Stimulated activated CD8-positive, alpha-beta memory T cell treated with anti-CD3 and anti-CD28 coated beads, Interleukin-4, amount 100 ng/mL, for 4 hours (primary cell): ENCODE data around the gene PVALEF.

Source experiments
- DNase-seq, 2 donors: peaks; one replicate each; pipeline ENCODE4 v3.0.0-alpha.2; 2020; ENCODE audit warnings: low read depth in 2 of 2, low spot score in 1 of 2

The PVALEF gene

GRCh38 chr17:81194941-81195901 is 29.9 kb downstream of the PVALEF start:
- no peak for DNase-seq

- DNase-seq, result no peak
These were observed 30.7 kb downstream of the PVALEF start for GRCh38 chr17:81195941-81196495.

GRCh38 chr17:81196505-81197408 is 31.4 kb downstream of the PVALEF start:
- no peak for DNase-seq

- no peak for DNase-seq
These were observed 32.1 kb downstream of the PVALEF start for GRCh38 chr17:81197409-81197795.

- no peak for DNase-seq
These were observed 32.7 kb downstream of the PVALEF start for GRCh38 chr17:81197831-81198490.

- DNase-seq, result no peak
These were observed 33.6 kb downstream of the PVALEF start for GRCh38 chr17:81198826-81199481.

- no peak for DNase-seq
These were observed 34.1 kb downstream of the PVALEF start for GRCh38 chr17:81199482-81199830.

GRCh38 chr17:81200201-81200600 is 34.9 kb downstream of the PVALEF start:
- no peak for DNase-seq

GRCh38 chr17:81200695-81201580 is 35.6 kb downstream of the PVALEF start:
- no peak for DNase-seq

GRCh38 chr17:81202318-81202717 is 37.0 kb downstream of the PVALEF start:
- no peak for DNase-seq

GRCh38 chr17:81203136-81203535 is 37.8 kb downstream of the PVALEF start:
- DNase-seq, result no peak

GRCh38 chr17:81204578-81204977 is 39.3 kb downstream of the PVALEF start:
- DNase-seq, result no peak

- DNase-seq, result no peak
These were observed 40.9 kb downstream of the PVALEF start for GRCh38 chr17:81206166-81206565.

- no peak for DNase-seq
These were observed 41.4 kb downstream of the PVALEF start for GRCh38 chr17:81206657-81207056.

GRCh38 chr17:81207610-81208581 is 42.6 kb downstream of the PVALEF start:
- DNase-seq, result no peak

GRCh38 chr17:81208651-81209050 is 43.3 kb downstream of the PVALEF start:
- DNase-seq, result no peak

- no peak for DNase-seq
These were observed 43.8 kb downstream of the PVALEF start for GRCh38 chr17:81209141-81209540.

GRCh38 chr17:81210466-81210865 is 45.2 kb downstream of the PVALEF start:
- no peak for DNase-seq
